ENCODE results near the gene CHFR. TPM values are rescaled to one million over a fixed set of nuclear protein-coding genes. Genes with fewer than 3 reads are reported as not detected.

The CHFR gene
- total and polyA plus RNA-seq, 2 experiments from 2014 or later = 23.0 to 42.7 TPM

- no peak for TF ChIP-seq ZNF462 (CRISPR knock-in tag; IDR thresholded peaks at IDR 0.05)
- TF ChIP-seq ZNF114 (CRISPR knock-in tag; IDR thresholded peaks at IDR 0.05) = no peak
- TF ChIP-seq NANOG (IDR thresholded peaks at IDR 0.05; ENCODE audit: borderline replicate concordance) = no peak
- TF ChIP-seq ETS1 (IDR thresholded peaks at IDR 0.05) = no peak
- TF ChIP-seq JUNB (IDR thresholded peaks at IDR 0.05; ENCODE audit: unreplicated experiment) = no peak
- TF ChIP-seq POLR2AphosphoS5 (IDR thresholded peaks at IDR 0.05; ENCODE audit: low read depth) = no peak
- TF ChIP-seq EZH2 (IDR thresholded peaks at IDR 0.05; ENCODE audit: low read depth, unreplicated experiment) = no peak
Observed at GRCh38 chr12:132814232-132814631, 73.2 kb downstream of the CHFR start (continued).

GRCh38 chr12:132813443-132813842 is 74.0 kb downstream of the CHFR start:
- no peak overlapping the region for H3K4me3 Mint-ChIP-seq
- H3F3A ChIP-seq (replicated peaks; ENCODE audit: low read depth) = peaks cover 3% of the 10 kb centered on the region
- no peak overlapping the region for H3K4me3 ChIP-seq
- H3K36me3 Mint-ChIP-seq (ENCODE audit: low read depth) = peaks cover 73% of the 10 kb centered on the region
- H3K36me3 ChIP-seq (ENCODE audit: insufficient read depth) = peaks cover 24% of the 10 kb centered on the region
- no peaks in the 10 kb centered on the region for H3K4me1 Mint-ChIP-seq
- H4K20me1 ChIP-seq (replicated peaks; ENCODE audit: insufficient read depth) = peaks cover under 1% of the 10 kb centered on the region; the same call in 1 of the 2 replicates
- H3K27me3 Mint-ChIP-seq (ENCODE audit: insufficient read depth, low read depth, poor library complexity) = peaks cover 4% of the 10 kb centered on the region
- no peak for DNase-seq (ENCODE audit: low spot score)
- H2AFZ ChIP-seq = no peak overlapping the region
- H3K9me2 ChIP-seq (ENCODE audit: insufficient read depth) = no peaks in the 10 kb centered on the region
- no peak overlapping the region for H3K27ac ChIP-seq (ENCODE audit: low read depth)
- H3K27me3 ChIP-seq (ENCODE audit: insufficient read depth) = no peaks in the 10 kb centered on the region
- no peak overlapping the region for H3K27ac Mint-ChIP-seq
- no peak for ATAC-seq
- no peaks in the 10 kb centered on the region for H3K4me1 ChIP-seq (ENCODE audit: insufficient read depth)
- TF ChIP-seq CTCF (conservative IDR thresholded peaks at IDR 0.05; ENCODE audit: low read depth in 2 of 2) (no peak), CREB1 (CRISPR knock-in tag; IDR thresholded peaks at IDR 0.05; ENCODE audit: low read depth) (no peak), REST (IDR thresholded peaks at IDR 0.05; ENCODE audit: unreplicated experiment) (no peak), ZNF331 (CRISPR knock-in tag; IDR thresholded peaks at IDR 0.05; ENCODE audit: low read depth) (no peak), JUNB (IDR thresholded peaks at IDR 0.05; ENCODE audit: unreplicated experiment) (no peak)
- H3K9me3 Mint-ChIP-seq = peaks cover 16% of the 10 kb centered on the region
- H3K79me2 ChIP-seq (replicated peaks; ENCODE audit: insufficient read depth) = no peaks in the 10 kb centered on the region
- H3K4me2 ChIP-seq = no peak overlapping the region

All from GM23338 (cell line).